NT2/D1 (cell line): ENCODE data around the gene IL36B.

Experiments
- DNase-seq: peaks from one replicate; pipeline ENCODE4 v3.0.0-alpha.2; 2011; ENCODE audit warnings: low read depth, low spot score
- H3K27me3 ChIP-seq: 2 replicates; pipeline ENCODE4 v1.6.0; 2011; ENCODE audit warnings: mild to moderate bottlenecking; ENCODE audit not compliant: insufficient read length, insufficient read depth
- H3K36me3 ChIP-seq: 2 replicates; pipeline ENCODE4 v1.6.1; 2011; ENCODE audit warnings: mild to moderate bottlenecking, low read length, mixed read lengths; ENCODE audit not compliant: insufficient read depth, insufficient read length
- H3K4me1 ChIP-seq: 2 replicates; pipeline ENCODE4 v1.5.1; 2011; ENCODE audit not compliant: insufficient read depth, insufficient read length
- H3K4me3 ChIP-seq: 2 replicates; pipeline ENCODE4 v1.5.1; 2011; ENCODE audit warnings: low read depth; ENCODE audit not compliant: insufficient read length
- H3K9ac ChIP-seq: 2 replicates; pipeline ENCODE4 v1.6.0; 2011; ENCODE audit warnings: low read depth; ENCODE audit not compliant: insufficient read length
- H3K9me3 ChIP-seq: 2 replicates; pipeline ENCODE4 v1.5.1; 2011; ENCODE audit warnings: mild to moderate bottlenecking, low read length; ENCODE audit not compliant: insufficient read depth
- SUZ12 ChIP-seq: IDR thresholded peaks from 2 replicates; pipeline ENCODE4 v1.6.1; 2011; ENCODE audit not compliant: insufficient read length, insufficient read depth; ENCODE audit errors: extremely low read depth
- YY1 ChIP-seq: IDR thresholded peaks from 2 replicates; pipeline ENCODE4 v1.6.1; 2011; ENCODE audit not compliant: insufficient read length, insufficient read depth
- ZNF274 ChIP-seq: IDR thresholded peaks from 2 replicates; pipeline ENCODE4 v1.6.1; 2011; ENCODE audit warnings: mild to moderate bottlenecking, low read depth, low read length

Gene IL36B

DNA sequence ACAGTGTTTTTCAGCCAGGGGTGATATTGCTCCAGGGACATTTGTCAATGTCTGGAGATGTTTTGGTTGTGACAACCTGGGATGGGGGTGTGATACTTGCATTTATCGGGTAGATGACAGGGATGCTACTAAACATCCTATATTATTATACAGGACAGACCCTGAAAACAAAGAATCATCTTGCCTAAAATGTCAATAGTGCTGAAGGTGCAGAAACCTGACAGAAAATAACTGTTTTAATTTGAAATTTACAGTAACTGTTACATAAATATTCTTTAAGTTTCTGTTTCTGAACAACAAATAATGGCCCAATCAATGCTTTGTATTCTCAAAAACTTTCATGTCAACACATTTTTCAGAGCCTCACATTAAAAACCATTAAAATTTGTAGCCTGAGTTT is 45.4 kb downstream of the IL36B start:
- TF ChIP-seq ZNF274 (no peak), SUZ12 (no peak), YY1 (no peak)
- Histone ChIP-seq H3K9me3 (no peaks in the 10 kb centered on the region), H3K36me3 (no peaks in the 10 kb centered on the region), H3K9ac (no peak overlapping the region), H3K4me1 (no peaks in the 10 kb centered on the region), H3K27me3 (no peaks in the 10 kb centered on the region), H3K4me3 (no peak overlapping the region)
- no peak for DNase-seq

DNA sequence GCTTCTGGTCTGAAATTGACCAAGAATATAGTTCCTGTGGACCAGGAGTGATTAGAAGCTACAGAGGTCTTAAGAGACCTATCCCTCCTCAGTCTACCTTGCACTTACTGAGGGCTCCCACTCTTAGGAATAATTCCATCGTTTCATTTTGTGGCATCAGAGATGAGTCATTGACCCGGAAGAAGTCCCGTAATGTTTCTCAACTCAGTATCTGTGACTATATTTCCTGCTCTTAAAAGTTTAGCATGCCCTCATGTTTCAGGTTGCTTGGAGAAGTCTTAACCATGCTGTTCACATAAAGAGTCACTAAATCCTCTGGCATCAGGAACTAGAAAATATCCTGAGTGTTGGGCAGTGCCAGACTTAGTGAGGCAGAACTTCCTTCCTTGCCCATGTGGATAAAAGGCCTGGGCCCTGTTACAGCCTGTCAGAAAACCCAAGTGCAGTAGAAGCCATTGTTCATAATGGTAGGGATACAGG is 47.6 kb downstream of the IL36B start, which contains the start of gene IL36A:
Gene IL36A, plus strand, starts transcription at position 430 of the 480 bp plus-strand sequence. CDS start 413 bp downstream, outside the sequence.
- H3K36me3 ChIP-seq, result no peaks in the 10 kb centered on the region
- no peak for DNase-seq
- no peak within 1 kb of the TSS for H3K9ac ChIP-seq
- H3K4me3 ChIP-seq, result no peak within 1 kb of the TSS
- no peaks in the 10 kb centered on the region for H3K4me1 ChIP-seq
- no peaks in the 10 kb centered on the region for H3K27me3 ChIP-seq
- TF ChIP-seq ZNF274 (no peak), YY1 (no peak), SUZ12 (no peak)
- peaks cover 16% of the 10 kb centered on the region; the same call in 1 of the 2 replicates for H3K9me3 ChIP-seq

DNA sequence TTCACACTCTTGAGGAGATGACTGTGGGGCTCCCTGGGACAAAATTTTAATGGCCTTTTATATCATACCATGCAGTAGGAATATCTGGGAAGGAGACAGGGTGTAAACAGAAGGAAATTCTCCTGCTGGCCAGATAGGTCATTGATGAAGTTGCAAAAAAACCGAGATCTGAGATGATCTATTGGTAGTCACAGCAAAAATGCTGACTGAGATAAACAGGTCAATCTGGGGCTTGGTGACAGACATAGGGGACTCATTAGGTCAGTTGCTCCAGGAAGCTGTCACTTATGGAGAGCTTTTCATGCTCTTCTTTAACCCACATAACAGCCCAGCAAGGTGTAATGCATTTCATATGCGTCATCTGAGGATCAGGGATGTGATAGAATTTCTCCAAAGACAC is 50.0 kb downstream of the IL36B start:
- Histone ChIP-seq H3K4me1 (no peaks in the 10 kb centered on the region), H3K9ac (no peak overlapping the region), H3K27me3 (no peaks in the 10 kb centered on the region), H3K9me3 (peaks cover 26% of the 10 kb centered on the region; the same call in 1 of the 2 replicates), H3K4me3 (no peak overlapping the region), H3K36me3 (no peaks in the 10 kb centered on the region)
- no peak for DNase-seq
- no peak for TF ChIP-seq SUZ12
- TF ChIP-seq ZNF274, result no peak
- TF ChIP-seq YY1, result no peak

DNA sequence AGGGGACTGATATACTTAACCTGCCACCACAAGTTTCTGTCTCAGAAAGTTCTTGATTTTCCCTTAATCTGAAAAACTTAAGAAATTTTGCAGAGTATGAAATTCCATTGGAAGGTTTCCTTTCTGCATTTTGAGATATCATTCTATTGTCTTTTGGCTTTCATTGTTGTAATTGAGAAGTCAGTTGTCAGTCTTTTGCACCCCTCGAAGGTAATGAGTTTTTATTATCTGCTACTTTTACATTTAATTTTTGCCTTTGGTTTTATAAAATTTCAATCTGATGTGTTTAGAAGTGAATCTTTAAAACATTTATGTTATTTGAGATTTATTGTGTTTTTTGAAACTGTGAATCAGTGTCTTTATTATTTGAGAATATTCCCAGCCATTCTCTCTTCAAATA is 52.2 kb downstream of the IL36B start:
- peaks cover 26% of the 10 kb centered on the region; the same call in 1 of the 2 replicates for H3K9me3 ChIP-seq
- no peak overlapping the region for H3K9ac ChIP-seq
- DNase-seq, result no peak
- H3K4me1 ChIP-seq, result no peaks in the 10 kb centered on the region
- no peaks in the 10 kb centered on the region for H3K27me3 ChIP-seq
- TF ChIP-seq SUZ12 (no peak), ZNF274 (no peak), YY1 (no peak)
- no peak overlapping the region for H3K4me3 ChIP-seq
- no peaks in the 10 kb centered on the region for H3K36me3 ChIP-seq

DNA sequence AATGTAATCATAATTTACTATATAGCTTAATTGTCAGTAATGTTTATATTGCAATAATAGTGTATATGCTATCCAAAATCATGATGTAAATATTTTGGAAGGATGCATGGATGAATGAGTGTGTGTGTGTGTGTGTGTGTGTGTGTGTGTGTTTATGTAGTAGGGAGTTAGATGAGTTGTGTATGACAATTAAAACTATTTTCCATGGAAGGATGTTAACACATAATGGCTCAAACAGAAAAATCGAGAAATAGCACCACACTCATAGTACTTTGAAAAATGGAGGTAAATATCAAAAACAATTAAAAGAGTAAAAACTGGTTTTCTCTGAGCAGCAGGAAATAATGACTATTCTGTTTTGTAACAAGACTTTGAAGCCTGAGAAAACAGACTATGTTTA is 55.5 kb downstream of the IL36B start:
- no peak overlapping the region for H3K9ac ChIP-seq
- TF ChIP-seq ZNF274, result no peak
- TF ChIP-seq SUZ12, result no peak
- no peak for TF ChIP-seq YY1
- no peaks in the 10 kb centered on the region for H3K36me3 ChIP-seq
- no peaks in the 10 kb centered on the region for H3K27me3 ChIP-seq
- H3K4me1 ChIP-seq, result no peaks in the 10 kb centered on the region
- H3K9me3 ChIP-seq, result peaks cover 29% of the 10 kb centered on the region
- no peak overlapping the region for H3K4me3 ChIP-seq
- no peak for DNase-seq

DNA sequence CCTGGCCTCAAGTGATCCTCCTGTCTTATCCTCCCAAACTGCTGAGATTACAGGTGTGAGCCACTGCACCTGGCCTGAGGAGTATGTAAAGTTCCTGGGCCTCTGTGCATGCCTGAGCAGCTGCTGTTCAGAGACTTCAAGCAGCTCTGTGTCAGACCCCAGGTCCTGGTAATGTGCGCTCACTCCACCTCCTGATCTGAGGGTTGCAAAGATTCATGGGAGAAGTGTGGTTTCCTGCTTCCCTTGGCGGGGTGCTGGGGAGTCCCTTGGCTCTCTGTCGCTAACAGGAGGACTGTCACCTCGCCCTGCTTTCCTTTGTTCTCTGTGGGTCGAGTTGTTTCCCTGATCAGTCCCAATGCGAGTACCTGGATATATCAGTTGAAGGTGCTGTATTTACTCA is 56.0 kb downstream of the IL36B start:
- H3K36me3 ChIP-seq, result no peaks in the 10 kb centered on the region

DNA sequence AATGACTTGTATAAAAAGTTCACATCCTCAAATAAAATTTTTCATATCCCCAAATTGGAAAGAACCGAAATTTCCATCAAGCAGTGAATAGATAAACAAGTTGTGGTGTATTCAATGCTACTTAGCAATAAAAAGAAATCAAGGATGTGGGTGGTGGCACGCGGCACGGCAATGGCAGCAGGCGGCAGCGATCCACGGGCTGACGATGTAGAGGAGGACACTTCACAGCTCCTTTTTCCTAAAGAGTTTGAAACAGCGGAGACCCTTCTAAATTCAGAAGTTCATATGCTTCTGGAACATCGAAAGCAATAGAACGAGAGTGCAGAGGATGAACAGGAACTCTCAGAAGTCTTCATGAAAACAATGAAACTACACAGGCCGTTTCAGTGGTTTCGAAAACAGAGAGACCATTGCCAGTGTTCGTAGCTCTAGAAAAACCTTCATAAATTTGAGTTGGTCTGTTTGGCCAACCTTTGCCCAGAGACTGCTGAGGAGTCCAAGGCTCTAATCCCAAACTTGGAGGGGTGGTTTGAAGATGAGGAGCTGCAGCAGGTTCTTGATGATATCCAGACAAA is 57.2 kb downstream of the IL36B start:
- peaks cover 26% of the 10 kb centered on the region for H3K9me3 ChIP-seq
- H3K9ac ChIP-seq, result no peak overlapping the region
- H3K27me3 ChIP-seq, result no peaks in the 10 kb centered on the region
- no peak for DNase-seq
- no peaks in the 10 kb centered on the region for H3K36me3 ChIP-seq
- TF ChIP-seq YY1 (no peak), ZNF274 (no peak), SUZ12 (no peak)
- no peaks in the 10 kb centered on the region for H3K4me1 ChIP-seq
- H3K4me3 ChIP-seq, result no peak overlapping the region

More for the DNA sequence above, 56.0 kb downstream of the IL36B start:
- no peak for TF ChIP-seq SUZ12
- TF ChIP-seq YY1, result no peak
- no peak for TF ChIP-seq ZNF274
- Histone ChIP-seq H3K4me1 (no peaks in the 10 kb centered on the region), H3K9me3 (peaks cover 34% of the 10 kb centered on the region), H3K9ac (no peak overlapping the region), H3K4me3 (no peak overlapping the region), H3K27me3 (no peaks in the 10 kb centered on the region)
- no peak for DNase-seq

DNA sequence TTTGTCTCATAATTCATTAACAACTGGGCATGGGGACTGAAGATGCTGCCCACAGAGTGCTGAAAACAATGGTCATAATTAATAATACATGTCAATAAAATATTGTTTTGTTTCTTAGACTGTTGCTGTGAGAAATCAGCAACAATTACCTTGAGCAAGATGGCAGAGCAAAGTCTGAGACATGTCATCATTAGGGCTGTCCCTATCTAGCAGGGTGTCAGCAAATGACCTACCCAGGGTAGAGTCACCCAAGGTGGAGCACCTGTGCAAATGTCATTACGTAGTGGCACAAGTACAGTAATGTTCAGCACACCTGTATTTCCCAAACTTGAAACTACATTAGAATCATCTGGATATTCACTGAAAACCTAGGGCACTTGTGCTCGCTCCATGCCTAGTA is 58.0 kb downstream of the IL36B start:
- Histone ChIP-seq H3K9me3 (peaks cover 23% of the 10 kb centered on the region), H3K27me3 (no peaks in the 10 kb centered on the region), H3K36me3 (no peaks in the 10 kb centered on the region), H3K4me1 (no peaks in the 10 kb centered on the region), H3K9ac (no peak overlapping the region), H3K4me3 (no peak overlapping the region)
- DNase-seq, result no peak
- TF ChIP-seq ZNF274, result no peak
- TF ChIP-seq SUZ12, result no peak
- no peak for TF ChIP-seq YY1
